Measurements from ENCODE around the gene JAM3. TPM values are rescaled to one million over a fixed set of nuclear protein-coding genes. Genes with fewer than 3 reads are reported as not detected.

The JAM3 gene
- total and polyA plus RNA-seq, 2 donors (not counting 3 experiments of a cell fraction or from before 2014, with no cell fraction given), result 78.8 to 137 TPM

GRCh38 chr11:134065381-134065780 lies 3.5 kb upstream of the JAM3 start:
- TF ChIP-seq CTCF (IDR thresholded peaks at IDR 0.05; ENCODE audit: extremely low read depth in 1 of 2, insufficient read depth in 1 of 2, low read depth in 1 of 2, low read length in 2 of 2), result no peak
- TF ChIP-seq MAX (IDR thresholded peaks at IDR 0.05; ENCODE audit: insufficient read depth, insufficient read length), result no peak
- no peak for TF ChIP-seq JUN (IDR thresholded peaks at IDR 0.05; ENCODE audit: borderline replicate concordance, insufficient read depth, insufficient read length, low read depth)
- no peak for TF ChIP-seq POLR2AphosphoS5 (IDR thresholded peaks at IDR 0.05; ENCODE audit: insufficient read depth, low read depth, low read length)
- TF ChIP-seq POLR2A (IDR thresholded peaks at IDR 0.05; ENCODE audit: low read depth, low read length), result no peak
- no peak for TF ChIP-seq FOS (IDR thresholded peaks at IDR 0.05; ENCODE audit: borderline replicate concordance, insufficient read depth, low read length)
- TF ChIP-seq EZH2 (IDR thresholded peaks at IDR 0.05; ENCODE audit: borderline replicate concordance, low read depth, low read length, severe bottlenecking), result no peak
- no peak for TF ChIP-seq GATA2 (IDR thresholded peaks at IDR 0.05; ENCODE audit: insufficient read depth, insufficient read length, low read depth, low read length)
- no peak for TF ChIP-seq MYC (IDR thresholded peaks at IDR 0.05; ENCODE audit: low read depth, low read length)
- no peaks in the 10 kb centered on the region for H3K9me3 ChIP-seq (replicated peaks; ENCODE audit: control insufficient read depth, insufficient read depth, low read length)
- no peak overlapping the region for H3K9ac ChIP-seq (replicated peaks; ENCODE audit: extremely low read depth, insufficient read depth, low read length)
- H3K9me1 ChIP-seq (replicated peaks; ENCODE audit: control insufficient read depth, extremely low read depth, insufficient read depth, low read length), result no peaks in the 10 kb centered on the region
- DNase-seq (ENCODE audit: low read depth, low spot score), result no peak
- peaks cover 31% of the 10 kb centered on the region for H3K4me1 ChIP-seq (ENCODE audit: control insufficient read depth, extremely low read depth, insufficient read depth, low read length)
- no peaks in the 10 kb centered on the region for H3K36me3 ChIP-seq (ENCODE audit: control insufficient read depth in 2 of 2, extremely low read depth in 1 of 2, insufficient read depth in 2 of 2, low read length in 2 of 2)
- H3K4me3 ChIP-seq (replicated peaks in 1 of 3; ENCODE audit: insufficient read depth in 1 of 3, low read depth in 1 of 3, low read length in 3 of 3), result no peak overlapping the region
- H3K79me2 ChIP-seq (ENCODE audit: control insufficient read depth, insufficient read depth, low read length), result peaks cover 11% of the 10 kb centered on the region
- H3K27ac ChIP-seq (ENCODE audit: insufficient read depth, low read depth, low read length), result no peak overlapping the region
- intact Hi-C loops (cut with micrococcal nuclease) (loop anchor here (5.0 kb wide), 1 partner anchor 157 kb away; the partner anchor contains the start of genes NCAPD3 and VPS26B), dilution Hi-C loops (cut with MboI; ENCODE audit: extremely low pct_ligation_motif_present, low sequenced_read_pairs) (no loop called here)
- peaks cover 2 to 8% of the 10 kb centered on the region in 2 experiments for H3K27me3 ChIP-seq (ENCODE audit: control insufficient read depth in 2 of 2, insufficient read depth in 2 of 2, low read length in 2 of 2)
- ChIA-PET POLR2A (no interaction called here), CTCF (no interaction called here)
- H2AFZ ChIP-seq (ENCODE audit: low read depth, low read length), result no peak overlapping the region
- no peak overlapping the region for H3K4me2 ChIP-seq (ENCODE audit: insufficient read depth, low read length)
- H4K20me1 ChIP-seq (replicated peaks; ENCODE audit: control insufficient read depth, extremely low read depth, insufficient read depth, low read length), result no peaks in the 10 kb centered on the region
- BruUV-seq (replicated peaks), result no TSS peak
- no peak for FAIRE-seq
